NCI-H446 (cell line): Measurements from ENCODE around the gene SHBG.

Experiments used
- DNase-seq, 2 experiments: peaks; one replicate each; lab custom pipeline; 2025; lab: John Stamatoyannopoulos, UW

SHBG gene

DNA sequence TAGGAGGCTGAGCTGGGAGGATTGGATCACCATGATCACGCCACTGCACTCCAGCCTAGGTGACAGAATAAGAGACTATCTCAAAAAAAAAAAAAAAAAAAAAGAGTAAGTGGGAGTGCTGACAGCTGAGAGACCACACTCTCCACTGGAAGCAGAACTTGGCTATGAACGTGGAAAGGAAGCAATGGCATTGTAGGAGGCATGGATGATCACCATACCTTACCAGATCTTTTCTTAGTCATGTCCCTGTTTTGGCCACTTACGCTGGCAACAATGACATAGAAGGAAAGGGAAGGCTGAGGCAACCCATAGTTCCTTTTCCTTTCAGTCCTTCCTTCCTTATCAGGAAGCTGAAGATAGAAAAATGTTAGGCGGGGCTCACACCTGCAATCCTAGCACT lies 17.1 kb downstream of the SHBG start:
- no peak for DNase-seq

DNA sequence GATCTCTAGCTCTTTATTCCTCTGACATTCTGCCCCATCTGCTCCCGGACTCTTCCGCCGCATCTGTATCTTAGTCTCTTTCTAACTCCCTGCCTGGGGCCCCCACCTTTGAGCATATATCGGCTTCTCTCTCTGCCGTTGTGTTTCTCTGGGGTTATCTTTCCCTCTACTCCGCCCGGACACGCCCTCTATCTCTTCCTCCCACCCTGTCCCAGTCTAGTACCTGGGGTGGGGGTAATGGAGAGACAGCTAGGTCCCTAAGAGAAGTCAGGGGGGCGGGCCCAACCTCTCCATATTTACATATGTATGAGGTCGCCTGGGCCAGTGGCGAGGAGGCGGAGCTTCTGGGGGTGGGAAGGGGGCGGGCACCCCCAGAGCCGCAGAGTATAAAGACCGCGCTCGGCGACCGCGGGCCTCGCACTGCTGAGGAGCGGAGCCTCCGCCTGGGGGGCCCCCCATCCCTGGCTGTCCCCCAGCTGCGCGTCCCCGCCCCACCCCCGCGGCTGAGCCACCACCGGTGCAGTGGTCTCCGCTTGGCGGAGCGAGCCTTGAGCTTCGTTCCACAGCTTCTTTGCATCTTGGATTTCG lies 20.7 kb downstream of the SHBG start, which contains the start of gene ATP1B2:
Gene ATP1B2, plus strand, starts transcription at position 418 of the 588 bp plus-strand sequence. CDS start 593 bp downstream, outside the sequence.
- peak in 1 of 2 experiments; percentile 26 for DNase-seq

DNA sequence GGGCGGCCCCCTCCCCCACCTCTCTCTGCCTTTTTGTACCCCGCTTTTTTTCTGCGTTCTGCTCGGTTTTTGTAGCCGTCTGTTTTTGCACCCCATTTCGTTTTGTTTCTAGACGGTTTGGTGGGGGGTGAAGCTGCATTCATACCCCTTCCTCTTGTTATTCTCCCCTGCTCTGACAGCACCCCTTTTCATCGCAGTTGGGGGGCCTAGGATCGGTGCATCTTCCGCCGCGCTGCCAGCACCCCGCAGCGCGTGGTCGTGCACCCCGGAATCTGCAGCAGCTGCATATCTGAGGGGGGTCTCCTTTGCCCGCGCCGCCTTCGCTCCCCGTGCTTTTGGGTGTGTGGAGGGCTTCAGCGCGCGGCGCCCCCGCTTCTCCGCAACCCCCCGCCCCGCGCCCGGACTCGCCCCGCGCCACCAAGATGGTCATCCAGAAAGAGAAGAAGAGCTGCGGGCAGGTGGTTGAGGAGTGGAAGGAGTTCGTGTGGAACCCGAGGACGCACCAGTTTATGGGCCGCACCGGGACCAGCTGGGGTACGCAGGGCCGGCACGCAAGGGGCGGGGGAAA lies 21.2 kb downstream of the SHBG start:
- DNase-seq, result no peak

DNA sequence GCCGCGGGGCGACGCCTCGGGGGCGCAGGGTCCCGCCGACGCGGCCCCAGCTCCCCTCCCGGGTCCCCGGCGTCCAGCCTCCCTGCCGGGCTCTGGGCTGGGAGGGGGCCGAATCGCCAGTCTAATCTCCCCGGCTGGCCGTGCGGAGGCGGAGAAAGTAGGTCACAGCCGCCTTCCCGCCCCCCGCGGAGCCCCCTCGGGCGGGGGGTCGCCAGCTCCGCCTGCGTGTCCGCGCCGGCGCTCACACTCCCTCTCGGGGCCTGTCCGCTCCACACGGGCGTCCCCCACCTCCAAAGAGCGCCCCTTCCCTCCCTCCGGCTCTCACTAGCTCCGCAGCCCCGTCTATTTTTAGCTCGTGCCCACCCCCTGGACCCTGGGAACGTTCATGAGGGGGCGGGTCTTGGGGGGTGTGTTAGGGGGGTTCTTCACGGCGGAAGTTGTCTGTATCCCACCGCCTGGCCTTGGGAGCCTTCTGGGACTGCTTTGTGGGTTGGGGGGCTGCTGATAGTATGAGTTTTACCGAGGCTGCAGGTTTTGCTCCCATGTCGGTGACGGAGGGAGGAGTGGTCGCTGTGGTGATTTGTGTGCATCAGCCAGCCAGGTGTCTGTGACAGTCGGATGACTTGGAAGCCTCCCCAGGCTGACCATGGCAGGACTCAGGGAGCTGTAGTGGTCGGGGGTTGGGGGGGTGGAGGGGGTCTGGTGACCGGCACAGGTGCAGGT lies 21.9 kb downstream of the SHBG start:
- DNase-seq, result no peak

DNA sequence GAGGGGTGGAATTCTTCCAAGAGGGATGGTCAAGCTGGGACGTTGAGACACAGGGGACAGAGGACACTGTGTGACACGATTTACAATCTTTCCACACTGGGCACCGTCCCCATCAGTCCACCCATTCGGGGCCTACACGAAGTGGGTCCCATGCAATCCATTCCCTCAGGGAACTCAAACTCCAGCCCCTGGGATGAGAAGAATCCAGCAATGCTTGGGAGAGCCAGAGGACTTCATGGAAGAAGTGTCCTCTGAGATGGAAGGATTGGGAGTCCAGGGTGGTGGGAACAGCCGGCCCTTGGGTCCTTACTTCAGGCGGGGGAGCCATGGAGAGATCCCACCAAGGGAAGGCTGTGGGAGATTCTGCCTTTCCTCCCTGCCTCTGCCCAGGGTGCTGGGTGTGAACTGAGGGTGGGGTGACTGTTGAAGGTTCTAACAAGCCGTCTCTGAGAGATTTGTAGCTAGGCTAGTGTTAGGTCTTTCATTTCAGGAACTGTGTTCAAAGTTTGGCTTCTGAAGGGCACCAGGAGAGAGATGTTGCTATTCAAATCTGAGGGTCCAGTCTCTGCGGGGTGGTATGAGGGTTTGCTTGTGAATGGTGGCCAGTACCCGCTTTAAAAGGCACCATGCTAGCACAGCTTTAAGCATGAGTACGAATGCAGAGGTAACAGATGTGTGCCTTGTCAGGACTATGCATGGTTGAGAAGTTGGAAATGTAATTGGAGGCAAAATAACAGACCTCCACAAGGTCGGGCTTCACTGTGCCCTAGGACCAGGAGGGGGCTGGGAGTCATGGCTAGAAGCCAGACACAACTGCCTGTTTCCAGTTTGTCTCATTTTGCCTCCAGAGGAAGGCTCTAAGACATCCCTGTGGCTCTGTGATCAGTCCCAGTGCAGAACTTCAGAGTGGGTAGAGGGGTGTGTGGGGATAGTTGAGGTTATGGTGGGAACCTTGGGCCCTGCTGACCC lies 22.7 kb downstream of the SHBG start:
- DNase-seq, result no peak

DNA sequence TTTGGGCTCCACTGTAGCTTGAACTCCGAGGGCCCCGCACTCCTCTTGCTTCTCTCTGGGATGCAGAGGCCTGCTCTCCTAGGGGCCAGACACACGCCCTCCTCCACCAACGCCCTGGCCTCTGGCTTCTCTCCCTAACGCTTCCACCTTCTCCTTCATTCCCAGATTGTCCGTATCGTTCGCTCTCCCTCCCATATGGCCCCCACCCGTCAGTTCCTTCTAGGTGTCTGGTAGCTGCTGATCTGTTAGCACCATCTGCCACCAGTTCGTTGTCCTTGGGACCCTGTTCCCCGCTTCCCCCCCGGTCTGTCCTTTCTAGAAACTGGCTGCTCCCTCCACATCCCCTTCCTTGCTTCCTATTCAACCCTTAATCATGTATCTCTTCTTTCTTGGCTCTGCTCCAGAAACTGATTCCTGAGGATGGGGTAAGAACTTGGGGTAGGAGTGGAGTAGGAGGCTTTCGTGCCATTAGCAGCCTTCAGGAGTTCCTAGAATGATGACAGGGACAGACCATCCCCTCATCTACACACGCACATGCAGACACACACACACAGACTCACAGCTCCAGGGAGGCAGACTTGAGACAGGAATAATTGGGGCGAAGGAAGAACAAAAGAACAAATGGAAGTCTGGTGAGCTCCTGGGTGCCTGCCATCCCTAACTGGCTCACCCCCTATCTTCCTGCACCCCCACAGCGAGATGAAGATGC lies 25.1 kb downstream of the SHBG start:
- no peak for DNase-seq

DNA sequence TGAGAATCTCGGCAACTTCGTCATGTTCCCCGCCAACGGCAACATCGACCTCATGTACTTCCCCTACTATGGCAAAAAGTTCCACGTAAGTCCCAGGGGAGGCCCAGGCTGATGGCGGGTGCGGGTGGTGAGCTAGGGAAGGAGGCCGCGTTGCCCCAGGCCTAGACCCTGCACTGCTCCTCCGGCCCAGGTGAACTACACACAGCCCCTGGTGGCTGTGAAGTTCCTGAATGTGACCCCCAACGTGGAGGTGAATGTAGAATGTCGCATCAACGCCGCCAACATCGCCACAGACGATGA lies 25.6 kb downstream of the SHBG start:
- DNase-seq, result no peak

DNA sequence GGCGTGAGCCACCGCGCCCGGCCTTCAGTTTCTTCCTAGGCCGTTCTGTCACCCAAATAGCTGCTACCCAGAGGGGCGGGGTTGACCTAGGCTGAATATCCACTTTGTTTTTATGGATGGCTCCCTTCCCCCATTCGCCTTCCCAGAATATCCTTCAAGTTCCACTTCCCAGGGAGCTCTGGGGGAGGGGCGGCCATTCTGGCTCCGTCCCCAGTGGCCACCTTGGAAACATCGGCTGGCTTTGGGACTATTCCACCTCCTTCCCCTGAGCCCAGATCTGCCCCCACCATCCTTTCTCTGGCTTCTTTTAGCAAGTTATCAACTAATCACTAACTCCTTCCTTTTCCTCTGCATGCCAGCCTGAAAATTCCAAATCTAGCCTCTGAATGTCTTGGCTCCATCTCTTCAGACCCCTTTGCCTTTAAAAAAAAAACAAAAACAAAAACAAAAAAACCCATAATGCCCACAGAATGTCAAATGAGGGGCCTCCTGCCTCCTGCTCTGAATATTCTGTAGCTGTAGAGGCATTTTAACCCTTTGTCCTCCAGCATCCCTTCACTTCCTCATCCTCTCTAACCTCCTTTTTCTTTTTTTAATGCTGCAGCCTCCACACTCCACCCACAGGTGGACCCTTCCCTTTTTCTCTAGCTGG lies 27.1 kb downstream of the SHBG start:
- no peak for DNase-seq

DNA sequence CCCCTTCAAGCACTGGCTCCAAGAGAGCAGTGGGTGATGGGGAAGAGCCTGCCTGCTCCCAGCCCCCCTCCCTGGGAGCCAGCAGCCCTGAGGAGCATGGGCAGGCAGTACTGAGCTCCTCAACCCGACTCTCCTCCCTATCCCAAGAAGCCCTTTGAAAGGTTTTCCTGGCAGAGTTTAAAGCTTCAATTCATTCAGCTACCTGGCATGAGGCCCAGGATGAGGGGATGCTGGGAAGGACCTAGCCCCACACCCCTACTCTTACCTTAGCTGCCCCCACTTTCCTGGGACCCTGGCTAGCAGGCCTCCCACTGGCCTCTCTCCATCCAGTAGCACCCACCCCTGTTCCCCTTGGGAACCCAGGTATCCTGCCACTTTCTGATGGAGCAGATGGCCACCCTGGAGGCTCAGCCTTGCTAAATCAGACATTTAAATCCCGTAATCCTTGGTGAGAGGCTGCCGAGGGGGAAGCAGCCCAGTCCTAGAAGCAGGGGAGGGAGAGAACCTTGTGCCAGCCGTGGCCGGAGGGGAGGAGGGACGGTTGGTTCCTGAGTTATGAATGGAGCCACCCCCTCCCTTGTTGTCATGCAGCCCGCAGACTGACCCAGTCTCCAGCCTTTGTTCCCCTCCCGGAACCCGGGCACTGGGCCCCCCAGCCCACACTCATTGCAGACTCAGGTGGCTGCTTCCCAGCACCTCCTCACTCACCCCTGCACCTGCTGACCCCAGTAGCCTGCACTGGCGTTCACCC lies 37.9 kb downstream of the SHBG start:
- DNase-seq, result peak in 1 of 2 experiments; percentile 13

DNA sequence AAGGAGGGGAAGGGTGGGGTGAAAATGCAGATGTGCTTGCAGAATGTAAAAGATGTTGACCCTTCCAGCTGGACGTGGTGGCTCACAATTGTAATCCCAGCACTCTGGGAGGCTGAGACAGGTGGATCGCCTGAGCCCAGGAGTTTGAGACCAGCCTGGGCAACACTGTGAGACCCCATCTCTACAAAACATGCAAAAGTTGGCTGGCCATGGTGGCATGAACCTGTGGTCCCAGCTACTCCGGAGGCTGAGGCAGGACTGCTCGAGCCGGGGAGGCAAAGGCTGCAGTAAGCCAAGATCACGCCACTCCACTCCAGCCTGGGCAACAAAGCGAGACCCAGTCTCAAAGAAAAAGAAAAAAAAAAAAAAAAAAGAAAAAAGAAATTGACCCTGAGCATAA lies 38.5 kb downstream of the SHBG start:
- no peak for DNase-seq

DNA sequence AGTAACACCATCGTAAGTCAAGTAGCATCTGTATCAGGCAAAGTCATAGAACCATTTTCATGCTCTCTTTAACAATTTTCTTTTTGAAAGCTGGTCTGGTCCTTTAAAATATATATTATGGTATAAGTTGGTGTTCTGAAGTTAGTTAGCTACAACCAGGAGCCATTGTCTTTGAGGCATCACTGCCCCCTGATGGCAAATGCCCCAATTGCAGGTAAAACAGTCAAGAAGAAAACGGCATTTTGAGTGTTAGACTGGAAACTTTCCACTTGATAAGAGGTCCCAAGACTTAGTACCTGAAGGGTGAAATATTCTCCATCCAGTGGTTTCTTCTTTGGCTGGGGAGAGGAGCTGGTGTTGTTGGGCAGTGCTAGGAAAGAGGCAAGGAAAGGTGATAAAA lies 43.3 kb downstream of the SHBG start:
- no peak for DNase-seq

DNA sequence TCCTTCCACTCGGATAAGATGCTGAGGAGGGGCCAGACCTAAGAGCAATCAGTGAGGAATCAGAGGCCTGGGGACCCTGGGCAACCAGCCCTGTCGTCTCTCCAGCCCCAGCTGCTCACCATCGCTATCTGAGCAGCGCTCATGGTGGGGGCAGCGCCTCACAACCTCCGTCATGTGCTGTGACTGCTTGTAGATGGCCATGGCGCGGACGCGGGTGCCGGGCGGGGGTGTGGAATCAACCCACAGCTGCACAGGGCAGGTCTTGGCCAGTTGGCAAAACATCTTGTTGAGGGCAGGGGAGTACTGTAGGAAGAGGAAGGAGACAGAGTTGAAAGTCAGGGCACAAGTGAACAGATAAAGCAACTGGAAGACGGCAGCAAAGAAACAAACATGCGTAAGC lies 45.0 kb downstream of the SHBG start:
- DNase-seq, result no peak

DNA sequence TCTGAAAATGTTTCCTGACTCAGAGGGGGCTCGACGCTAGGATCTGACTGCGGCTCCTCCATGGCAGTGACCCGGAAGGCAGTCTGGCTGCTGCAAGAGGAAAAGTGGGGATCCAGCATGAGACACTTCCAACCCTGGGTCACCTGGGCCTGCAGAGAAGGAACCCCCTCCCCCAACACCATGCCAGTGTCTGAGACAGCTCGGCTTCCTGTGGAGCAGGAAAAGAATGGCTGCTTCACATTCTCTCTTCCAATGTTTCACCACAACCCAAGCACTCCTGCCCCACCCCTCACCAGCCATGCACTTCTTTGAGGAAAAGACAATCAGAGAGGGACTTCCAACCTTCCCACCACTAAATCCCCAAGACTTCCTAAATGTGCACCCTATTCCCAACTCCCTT lies 46.6 kb downstream of the SHBG start:
- DNase-seq, result no peak

DNA sequence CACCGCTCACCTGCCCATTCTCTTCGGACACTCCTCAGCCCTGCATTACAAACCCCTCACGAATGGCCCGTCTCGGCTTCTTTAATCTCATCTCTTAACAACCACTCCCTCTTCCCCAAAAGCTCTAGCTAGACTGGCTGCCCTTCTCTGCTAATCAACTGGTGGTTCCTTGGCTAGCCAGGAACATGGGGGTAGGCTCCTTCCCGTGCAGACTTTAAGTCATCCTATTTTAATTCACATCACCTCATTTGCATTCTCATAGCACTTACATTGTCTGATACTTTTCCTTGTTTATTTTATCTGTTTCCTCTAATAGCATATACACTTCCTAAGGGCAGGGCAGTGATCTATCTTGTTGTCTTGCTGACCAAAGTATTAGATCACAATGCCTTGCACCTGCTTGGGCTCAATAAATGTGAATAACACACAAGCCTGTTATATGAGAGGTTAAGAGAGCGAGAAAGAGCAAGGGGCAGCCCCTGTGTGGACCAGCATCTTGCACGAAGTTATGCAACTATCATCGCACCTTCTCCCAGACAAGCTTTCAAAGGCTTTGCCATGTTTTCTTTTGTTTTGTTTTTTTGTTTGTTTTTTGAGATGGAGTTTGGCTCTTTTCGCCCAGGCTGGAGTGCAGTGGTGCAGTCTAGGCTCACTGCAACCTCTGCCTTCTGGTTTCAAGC lies 47.6 kb downstream of the SHBG start:
- no peak for DNase-seq
